ENCODE results near the gene ASPSCR1.

Gene ASPSCR1

GRCh38 chr17:81931557-81932332 is 45.7 kb upstream of the ASPSCR1 start:
- H3K9me3 ChIP-seq (ENCODE audit: insufficient read depth, low read length): no peaks in the 10 kb centered on the region
- no peak overlapping the region for H3K4me2 ChIP-seq (ENCODE audit: low read depth, low read length, poor library complexity, severe bottlenecking)
- no peaks in the 10 kb centered on the region for H3K9me2 ChIP-seq (replicated peaks; ENCODE audit: insufficient read depth, low read length)
- H3K27me3 ChIP-seq (ENCODE audit: low read length): no peaks in the 10 kb centered on the region
- peaks cover 24% of the 10 kb centered on the region for H3F3A ChIP-seq (ENCODE audit: insufficient read depth)
- no peak overlapping the region for H2AFZ ChIP-seq (ENCODE audit: low read depth, low read length, severe bottlenecking)
- H3K36me3 ChIP-seq (ENCODE audit: low read length): no peaks in the 10 kb centered on the region
- peaks cover 7% of the 10 kb centered on the region for H3K79me2 ChIP-seq (ENCODE audit: insufficient read depth, low read length)
- no peak for TF ChIP-seq CTCF (IDR thresholded peaks at IDR 0.05; ENCODE audit: insufficient read depth, low read length, poor library complexity, severe bottlenecking)
- TF ChIP-seq EZH2phosphoT487 (conservative IDR thresholded peaks at IDR 0.05; ENCODE audit: low read length): no peak
- H3K9ac ChIP-seq (ENCODE audit: low read length): no peak overlapping the region
- no peaks in the 10 kb centered on the region for H4K20me1 ChIP-seq (ENCODE audit: low read depth, low read length)
- no peak overlapping the region for H3K4me3 ChIP-seq (ENCODE audit: insufficient read depth, low read length, poor library complexity, severe bottlenecking)
- peak overlapping the region; percentile 67 for H3K27ac ChIP-seq (ENCODE audit: low read depth, low read length)

DNA sequence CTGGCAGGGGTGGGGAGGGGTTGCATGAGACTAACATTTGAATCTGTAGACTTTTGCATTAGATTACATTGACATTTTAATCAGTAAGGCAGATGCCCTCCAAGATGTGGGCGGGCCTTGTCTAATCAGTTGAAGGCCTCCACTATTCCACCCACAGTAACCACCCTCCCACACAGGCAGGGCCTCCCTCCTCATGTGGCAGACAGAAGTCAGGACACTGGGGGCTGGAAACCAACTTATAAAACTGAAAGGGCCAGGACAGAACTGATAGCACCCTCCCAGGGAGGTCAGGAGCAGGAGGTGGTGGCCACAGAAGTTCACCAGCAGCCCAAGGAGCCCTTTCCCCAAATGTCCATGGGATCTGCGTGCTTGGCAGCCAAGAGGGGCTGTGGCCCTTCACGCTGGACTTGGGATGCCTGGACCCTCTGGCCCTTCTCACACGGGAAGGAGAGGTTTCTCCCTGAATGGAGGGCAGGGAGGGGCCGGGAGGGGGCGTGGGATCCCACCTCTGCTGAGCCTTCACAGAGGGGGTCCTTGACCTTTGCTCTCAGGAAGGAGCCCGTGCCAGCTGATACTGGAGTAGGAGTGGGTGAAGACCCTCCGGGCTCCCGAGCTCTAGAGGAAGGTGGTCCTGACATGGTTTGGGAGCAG is 45.0 kb upstream of the ASPSCR1 start:
- peaks cover 24% of the 10 kb centered on the region for H3F3A ChIP-seq (ENCODE audit: insufficient read depth)
- peak overlapping the region; percentile 7; the same call in 1 of the 2 replicates for H3K9ac ChIP-seq (ENCODE audit: low read length)
- no peaks in the 10 kb centered on the region for H3K36me3 ChIP-seq (ENCODE audit: low read length)
- H3K79me2 ChIP-seq (ENCODE audit: insufficient read depth, low read length): peaks cover 4% of the 10 kb centered on the region; the same call in 1 of the 2 replicates
- H3K4me3 ChIP-seq (ENCODE audit: insufficient read depth, low read length, poor library complexity, severe bottlenecking): no peak overlapping the region
- no peaks in the 10 kb centered on the region for H3K27me3 ChIP-seq (ENCODE audit: low read length)
- H4K20me1 ChIP-seq (ENCODE audit: low read depth, low read length): no peaks in the 10 kb centered on the region
- peak overlapping the region; percentile 67 for H3K27ac ChIP-seq (ENCODE audit: low read depth, low read length)
- H3K4me2 ChIP-seq (ENCODE audit: low read depth, low read length, poor library complexity, severe bottlenecking): no peak overlapping the region
- no peak overlapping the region for H2AFZ ChIP-seq (ENCODE audit: low read depth, low read length, severe bottlenecking)
- no peaks in the 10 kb centered on the region for H3K9me2 ChIP-seq (replicated peaks; ENCODE audit: insufficient read depth, low read length)
- no peaks in the 10 kb centered on the region for H3K9me3 ChIP-seq (ENCODE audit: insufficient read depth, low read length)
- TF ChIP-seq CTCF (IDR thresholded peaks at IDR 0.05; ENCODE audit: insufficient read depth, low read length, poor library complexity, severe bottlenecking) (no peak), EZH2phosphoT487 (conservative IDR thresholded peaks at IDR 0.05; ENCODE audit: low read length) (no peak)

GRCh38 chr17:81933178-81933699 is 44.2 kb upstream of the ASPSCR1 start:
- Histone ChIP-seq H3F3A (ENCODE audit: insufficient read depth) (peaks cover 27% of the 10 kb centered on the region), H3K9ac (ENCODE audit: low read length) (peak overlapping the region; percentile 7; the same call in 1 of the 2 replicates), H3K79me2 (ENCODE audit: insufficient read depth, low read length) (peaks cover 4% of the 10 kb centered on the region; the same call in 1 of the 2 replicates), H3K27me3 (ENCODE audit: low read length) (no peaks in the 10 kb centered on the region), H3K9me3 (ENCODE audit: insufficient read depth, low read length) (no peaks in the 10 kb centered on the region), H3K36me3 (ENCODE audit: low read length) (no peaks in the 10 kb centered on the region), H4K20me1 (ENCODE audit: low read depth, low read length) (no peaks in the 10 kb centered on the region), H3K9me2 (replicated peaks; ENCODE audit: insufficient read depth, low read length) (no peaks in the 10 kb centered on the region), H3K4me2 (ENCODE audit: low read depth, low read length, poor library complexity, severe bottlenecking) (no peak overlapping the region), H3K27ac (ENCODE audit: low read depth, low read length) (peak overlapping the region; percentile 67), H3K4me3 (ENCODE audit: insufficient read depth, low read length, poor library complexity, severe bottlenecking) (no peak overlapping the region), H2AFZ (ENCODE audit: low read depth, low read length, severe bottlenecking) (no peak overlapping the region)
- TF ChIP-seq CTCF (IDR thresholded peaks at IDR 0.05; ENCODE audit: insufficient read depth, low read length, poor library complexity, severe bottlenecking) (no peak), EZH2phosphoT487 (conservative IDR thresholded peaks at IDR 0.05; ENCODE audit: low read length) (no peak)

Data from SU-DHL-6 (cell line).